K562 (cell line): ENCODE data around the gene C19orf85. TPM values are rescaled to one million over a fixed set of nuclear protein-coding genes. Genes with fewer than 3 reads are reported as not detected.

Experiments
- ATF6 ChIP-seq: sonication (generic); formaldehyde crosslinking; IDR thresholded peaks from 2 replicates; pipeline ENCODE4 v1.4.0; 2020; ENCODE audit warnings: mild to moderate bottlenecking, missing genetic modification reagents
- BRD9 ChIP-seq: fragments of 450-650 bp; IDR thresholded peaks from 2 replicates; pipeline ENCODE4 v1.6.1; 2018; ENCODE audit warnings: low read depth; ENCODE audit not compliant: partially characterized antibody
- CGGBP1 ChIP-seq: fragments of 250-450 bp; sonication (Bioruptor Pico); IDR thresholded peaks from 2 replicates; pipeline ENCODE4 v1.9.0; 2021; ENCODE audit warnings: mild to moderate bottlenecking
- DPF2 ChIP-seq: fragments of 450-650 bp; IDR thresholded peaks from 2 replicates; pipeline ENCODE4 v1.6.1; 2016
- ELF1 ChIP-seq: fragments of 200-800 bp; sonication (Bioruptor generic); IDR thresholded peaks from 2 replicates; pipeline ENCODE4 v1.6.1; 2016; ENCODE audit warnings: missing genetic modification characterization, missing compliant biosample characterization
- ZBTB12 ChIP-seq: fragments of 250-450 bp; sonication (Bioruptor Pico); IDR thresholded peaks from 2 replicates; pipeline ENCODE4 v1.4.0; 2020
- ZNF124 ChIP-seq: sonication (generic); formaldehyde crosslinking; IDR thresholded peaks from 2 replicates; pipeline ENCODE4 v1.8.1; 2022; ENCODE audit warnings: missing genetic modification reagents
- ZNF592 ChIP-seq: fragments of 450-650 bp; IDR thresholded peaks from 2 replicates; pipeline ENCODE4 v1.6.1; 2017; ENCODE audit warnings: antibody characterized with exemption, mild to moderate bottlenecking
- ZNF609 ChIP-seq: sonication (generic); formaldehyde crosslinking; IDR thresholded peaks from 2 replicates; pipeline ENCODE4 v1.8.1; 2023; ENCODE audit warnings: missing genetic modification reagents, mild to moderate bottlenecking, borderline replicate concordance
- polyA plus RNA-seq, 8 experiments: library from polyadenylated mRNA; depleted of rRNA in 4 of 8; stranded (reverse) in 5 of 8; unstranded in 3 of 8; fragments of >200 nt; fragmentation: Nextera tagmentation in 2 of 8; fragmentation: Illumina TruSeq in 1 of 8; extraction: Ambion mirVana in 2 of 8; extraction: Trizol in 1 of 8; gene quantifications; 2 replicates each; pipeline versions ENCODE4 v1.2.1 to v1.2.3, GENCODE V29; 2011 to 2014; ENCODE audit warnings: inconsistent platforms in 1 of 8, missing spikeins in 1 of 8
- total RNA-seq, 7 experiments: library from RNA; depleted of rRNA in 6 of 7; stranded (reverse); fragments of >200 nt in 6 of 7; fragmentation: Illumina TruSeq in 2 of 7; extraction: Trizol in 2 of 7; gene quantifications; 2 replicates each; pipeline versions ENCODE4 v1.2.1 to v1.2.3, GENCODE V29; 2011 to 2021; ENCODE audit warnings: low replicate concordance in 1 of 7

Gene C19orf85
- total and polyA plus RNA-seq, 9 of the 15 experiments (the other 6 are each of a cell fraction or from before 2014, with no cell fraction given): not detected

GRCh38 chr19:55461974-55462626 is 2.5 kb downstream of the C19orf85 start (continued):
- TF ChIP-seq ZBTB12 (CRISPR knock-in tag) (no peak), ZNF124 (no peak), ATF6 (CRISPR knock-in tag) (0 out of 2 replicates have a peak, but pooled peaks have one; percentile 77), ELF1 (tag) (peak; percentile 66), CGGBP1 (CRISPR knock-in tag) (no peak), ZNF592 (0 out of 2 replicates have a peak, but pooled peaks have one; percentile 30), DPF2 (peak; percentile 57), BRD9 (peak; percentile 90), ZNF609 (CRISPR knock-in tag) (no peak)
